Neural progenitor cell (in vitro differentiated cells): ENCODE results near the gene CRYGS. TPM values are rescaled to one million over a fixed set of nuclear protein-coding genes. Genes with fewer than 3 reads are reported as not detected.

ENCODE experiments used
- DNase-seq: peaks from one replicate; pipeline ENCODE4 v3.0.0-alpha.2; 2016; ENCODE audit warnings: low spot score
- H2AFZ ChIP-seq: fragments of 200-600 bp; sonication (generic); replicated peaks from 2 replicates; pipeline ENCODE4 v1.6.1; 2016; ENCODE audit warnings: antibody characterized with exemption
- H3F3A ChIP-seq: fragments of 200-600 bp; sonication (generic); 2 replicates; pipeline ENCODE4 v1.6.1; 2016; ENCODE audit warnings: antibody characterized with exemption, low read depth
- H3K27ac ChIP-seq: fragments of 200-600 bp; sonication (generic); 2 replicates; pipeline ENCODE4 v1.5.1; 2016; ENCODE audit warnings: mild to moderate bottlenecking
- H3K27me3 ChIP-seq: fragments of 200-600 bp; sonication (generic); 2 replicates; pipeline ENCODE4 v1.6.1; 2016; ENCODE audit warnings: mild to moderate bottlenecking, moderate library complexity
- H3K36me3 ChIP-seq: fragments of 200-600 bp; sonication (generic); 2 replicates; pipeline ENCODE4 v1.5.1; 2016
- H3K4me1 ChIP-seq: fragments of 200-600 bp; sonication (generic); 2 replicates; pipeline ENCODE4 v1.6.1; 2016; ENCODE audit warnings: mixed run types
- H3K4me2 ChIP-seq: fragments of 200-600 bp; sonication (generic); 2 replicates; pipeline ENCODE4 v1.6.1; 2016
- H3K4me3 ChIP-seq: fragments of 200-600 bp; sonication (generic); 2 replicates; pipeline ENCODE4 v1.5.1; 2016
- H3K79me2 ChIP-seq: fragments of 200-600 bp; sonication (generic); 2 replicates; pipeline ENCODE4 v1.6.1; 2016; ENCODE audit warnings: low read depth
- H3K9ac ChIP-seq: fragments of 200-600 bp; sonication (generic); 2 replicates; pipeline ENCODE4 v1.6.1; 2016
- H3K9me3 ChIP-seq: fragments of 200-600 bp; sonication (generic); 2 replicates; pipeline ENCODE4 v1.5.1; 2016; ENCODE audit warnings: low read depth
- H4K20me1 ChIP-seq: fragments of 200-600 bp; sonication (generic); 2 replicates; pipeline ENCODE4 v1.6.1; 2016; ENCODE audit warnings: low read depth
- H3K27ac Mint-ChIP-seq: 3 replicates; pipeline ENCODE4 v1.8.0; 2021; ENCODE audit warnings: mixed read lengths
- H3K27me3 Mint-ChIP-seq: 2 replicates; pipeline ENCODE4 v1.8.0; 2022; ENCODE audit warnings: low read depth, mild to moderate bottlenecking, inconsistent platforms, moderate library complexity, mixed read lengths; ENCODE audit not compliant: insufficient read depth
- H3K36me3 Mint-ChIP-seq: 3 replicates; pipeline ENCODE4 v1.8.0; 2021; ENCODE audit warnings: mixed read lengths
- H3K4me1 Mint-ChIP-seq: 3 replicates; pipeline ENCODE4 v1.8.0; 2021; ENCODE audit warnings: mixed read lengths
- H3K4me3 Mint-ChIP-seq: 3 replicates; pipeline ENCODE4 v1.8.0; 2021; ENCODE audit warnings: mild to moderate bottlenecking, moderate library complexity, mixed read lengths
- H3K9me3 Mint-ChIP-seq: 3 replicates; pipeline ENCODE4 v1.8.0; 2020; ENCODE audit warnings: mixed read lengths
- EZH2 ChIP-seq: fragments of 200-600 bp; sonication (generic); IDR thresholded peaks from 2 replicates; pipeline ENCODE4 v1.6.1; 2017; ENCODE audit warnings: antibody characterized with exemption, mild to moderate bottlenecking, moderate library complexity
- EZH2phosphoT487 ChIP-seq: fragments of 200-600 bp; sonication (generic); IDR thresholded peaks from 2 replicates; pipeline ENCODE4 v1.6.1; 2017; ENCODE audit warnings: antibody characterized with exemption
- total RNA-seq: library from RNA; depleted of rRNA; stranded (reverse); fragments of >200 nt; gene quantifications from 2 replicates; pipeline ENCODE4 v1.2.3, GENCODE V29; 2015; ENCODE audit warnings: low replicate concordance
- TF ChIP-seq, protein P1 (sequence below): fragments of 200-600 bp; sonication (generic); IDR thresholded peaks from 2 replicates; pipeline ENCODE4 v1.5.1; 2017; ENCODE audit warnings: antibody characterized with exemption, mild to moderate bottlenecking

The CRYGS gene
- total RNA-seq, 1 donor from 2014 or later: 1.1 TPM

DNA sequence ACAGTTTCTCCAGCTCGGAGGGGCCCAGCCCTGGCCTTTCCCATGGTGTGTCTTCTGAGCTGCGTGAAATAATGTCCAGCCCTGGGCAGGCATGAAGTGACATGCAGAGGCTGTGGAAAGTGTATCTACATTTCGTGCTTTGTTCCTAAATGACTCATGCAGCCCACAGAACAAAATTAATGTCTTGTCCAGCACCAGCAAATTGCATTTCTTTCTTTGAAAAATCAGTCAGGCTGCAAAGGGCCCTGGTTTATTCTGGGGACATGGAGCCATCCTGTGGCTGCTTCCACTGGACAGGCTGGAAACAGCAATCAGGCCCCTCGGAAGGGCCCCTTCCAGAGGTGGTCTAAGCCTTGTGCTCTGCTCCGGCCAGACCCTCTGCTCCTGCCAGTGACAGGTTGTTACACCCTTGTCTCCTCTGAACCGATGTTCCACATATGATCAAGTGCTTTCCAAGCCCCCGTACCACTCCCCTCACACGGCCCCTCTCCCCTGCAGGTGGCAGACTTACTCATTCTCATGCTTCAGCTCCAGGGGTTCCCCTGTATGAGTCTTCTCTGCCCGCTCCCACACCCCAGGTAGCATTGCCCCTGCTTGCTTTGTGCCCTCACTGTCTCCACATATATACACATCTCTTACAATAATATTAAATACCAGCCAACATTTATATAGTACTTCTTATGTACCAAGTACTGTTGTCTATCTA is 33.7 kb downstream of the CRYGS start:
- no peaks in the 10 kb centered on the region for H3K9me3 Mint-ChIP-seq
- H3K4me2 ChIP-seq: no peak overlapping the region
- no peak for DNase-seq
- H3K4me3 Mint-ChIP-seq: no peak overlapping the region
- H3K36me3 Mint-ChIP-seq: no peaks in the 10 kb centered on the region
- H3K27ac ChIP-seq: no peak overlapping the region
- peaks cover 12% of the 10 kb centered on the region for H3K4me1 ChIP-seq
- H3K4me1 Mint-ChIP-seq: peaks cover 53% of the 10 kb centered on the region
- no peaks in the 10 kb centered on the region for H3K79me2 ChIP-seq
- H3K9me3 ChIP-seq: no peaks in the 10 kb centered on the region
- H3K36me3 ChIP-seq: no peaks in the 10 kb centered on the region
- no peak overlapping the region for H3K4me3 ChIP-seq
- no peaks in the 10 kb centered on the region for H3K27me3 ChIP-seq
- peak overlapping the region; percentile 35 for H3K27ac Mint-ChIP-seq
- no peaks in the 10 kb centered on the region for H4K20me1 ChIP-seq
- H3F3A ChIP-seq: no peaks in the 10 kb centered on the region
- H3K27me3 Mint-ChIP-seq: peaks cover 24% of the 10 kb centered on the region
- no peak overlapping the region for H2AFZ ChIP-seq
- TF ChIP-seq, protein P1, sequence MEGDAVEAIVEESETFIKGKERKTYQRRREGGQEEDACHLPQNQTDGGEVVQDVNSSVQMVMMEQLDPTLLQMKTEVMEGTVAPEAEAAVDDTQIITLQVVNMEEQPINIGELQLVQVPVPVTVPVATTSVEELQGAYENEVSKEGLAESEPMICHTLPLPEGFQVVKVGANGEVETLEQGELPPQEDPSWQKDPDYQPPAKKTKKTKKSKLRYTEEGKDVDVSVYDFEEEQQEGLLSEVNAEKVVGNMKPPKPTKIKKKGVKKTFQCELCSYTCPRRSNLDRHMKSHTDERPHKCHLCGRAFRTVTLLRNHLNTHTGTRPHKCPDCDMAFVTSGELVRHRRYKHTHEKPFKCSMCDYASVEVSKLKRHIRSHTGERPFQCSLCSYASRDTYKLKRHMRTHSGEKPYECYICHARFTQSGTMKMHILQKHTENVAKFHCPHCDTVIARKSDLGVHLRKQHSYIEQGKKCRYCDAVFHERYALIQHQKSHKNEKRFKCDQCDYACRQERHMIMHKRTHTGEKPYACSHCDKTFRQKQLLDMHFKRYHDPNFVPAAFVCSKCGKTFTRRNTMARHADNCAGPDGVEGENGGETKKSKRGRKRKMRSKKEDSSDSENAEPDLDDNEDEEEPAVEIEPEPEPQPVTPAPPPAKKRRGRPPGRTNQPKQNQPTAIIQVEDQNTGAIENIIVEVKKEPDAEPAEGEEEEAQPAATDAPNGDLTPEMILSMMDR: no peak
- TF ChIP-seq EZH2 (no peak), EZH2phosphoT487 (no peak)
- H3K9ac ChIP-seq: no peak overlapping the region

DNA sequence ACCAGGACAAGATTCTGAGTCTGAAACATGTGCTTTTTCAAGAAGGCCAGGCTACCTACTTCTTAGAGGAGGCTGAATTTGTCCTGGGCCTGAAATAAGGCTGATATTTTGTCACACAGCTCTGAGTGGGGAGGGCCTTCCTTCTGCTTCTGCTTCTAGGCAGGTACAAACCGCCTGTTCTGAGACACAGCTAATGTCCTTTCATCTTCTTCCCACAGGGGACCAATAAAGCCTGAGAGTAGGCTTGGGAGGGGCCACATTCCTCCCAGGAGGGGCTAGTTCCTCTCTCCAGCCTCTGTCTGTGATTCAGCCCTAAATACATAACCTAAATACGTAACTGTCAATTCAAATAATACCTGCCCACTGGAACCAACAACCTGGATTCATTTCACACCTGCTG is 34.8 kb downstream of the CRYGS start:
- H3K9me3 Mint-ChIP-seq: no peaks in the 10 kb centered on the region
- Histone ChIP-seq H4K20me1 (no peaks in the 10 kb centered on the region), H3F3A (no peaks in the 10 kb centered on the region), H3K27ac (no peak overlapping the region), H3K4me3 (no peak overlapping the region), H3K27me3 (no peaks in the 10 kb centered on the region), H3K4me1 (peaks cover 12% of the 10 kb centered on the region), H3K9me3 (no peaks in the 10 kb centered on the region), H3K79me2 (no peaks in the 10 kb centered on the region), H3K36me3 (no peaks in the 10 kb centered on the region), H3K4me2 (no peak overlapping the region), H3K9ac (no peak overlapping the region), H2AFZ (no peak overlapping the region)
- H3K36me3 Mint-ChIP-seq: no peaks in the 10 kb centered on the region
- H3K4me3 Mint-ChIP-seq: no peak overlapping the region
- peak overlapping the region; percentile 13 for H3K27ac Mint-ChIP-seq
- no peak for DNase-seq
- no peak for TF ChIP-seq EZH2
- TF ChIP-seq, protein P1: no peak
- TF ChIP-seq EZH2phosphoT487: no peak
- H3K4me1 Mint-ChIP-seq: peaks cover 59% of the 10 kb centered on the region
- H3K27me3 Mint-ChIP-seq: peaks cover 23% of the 10 kb centered on the region

DNA sequence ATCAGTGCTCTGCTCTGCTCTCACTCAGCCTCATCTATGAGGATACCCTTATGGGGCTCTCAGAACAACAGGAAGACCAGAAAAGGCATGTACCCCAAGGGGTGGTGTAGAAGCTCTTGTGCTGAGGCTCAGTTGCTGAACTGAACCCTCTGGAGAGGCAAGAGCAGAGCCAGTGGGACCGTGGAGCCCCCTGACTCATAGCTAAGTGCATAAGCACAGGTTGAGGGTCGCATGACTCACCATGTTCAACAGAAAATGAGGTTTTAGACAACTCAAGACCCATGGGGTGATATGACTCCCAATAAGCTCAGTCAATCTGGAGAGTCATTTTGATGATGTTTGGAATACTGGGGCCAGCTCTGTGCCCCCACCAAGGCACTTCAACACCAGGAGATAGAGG is 37.3 kb downstream of the CRYGS start:
- Mint-ChIP-seq H3K27me3 (peaks cover 22% of the 10 kb centered on the region), H3K36me3 (no peaks in the 10 kb centered on the region), H3K4me1 (peaks cover 65% of the 10 kb centered on the region), H3K9me3 (peaks cover 3% of the 10 kb centered on the region), H3K27ac (no peak overlapping the region), H3K4me3 (peak overlapping the region; percentile 17)
- no peaks in the 10 kb centered on the region for H3K36me3 ChIP-seq
- no peak for DNase-seq
- no peaks in the 10 kb centered on the region for H3K79me2 ChIP-seq
- no peak overlapping the region for H2AFZ ChIP-seq
- H3K27ac ChIP-seq: no peak overlapping the region
- no peak overlapping the region for H3K4me3 ChIP-seq
- no peaks in the 10 kb centered on the region for H3K9me3 ChIP-seq
- peaks cover 16% of the 10 kb centered on the region for H3F3A ChIP-seq
- no peak overlapping the region for H3K4me2 ChIP-seq
- peaks cover 29% of the 10 kb centered on the region for H3K4me1 ChIP-seq
- no peak overlapping the region for H3K9ac ChIP-seq
- TF ChIP-seq EZH2phosphoT487 (no peak), EZH2 (no peak)
- TF ChIP-seq, protein P1: no peak
- H4K20me1 ChIP-seq: no peaks in the 10 kb centered on the region
- H3K27me3 ChIP-seq: no peaks in the 10 kb centered on the region
